Lower leg skin (tissue), 4 donors: ENCODE results near the gene ACY1. TPM values are rescaled to one million over a fixed set of nuclear protein-coding genes. Genes with fewer than 3 reads are reported as not detected.

Experiments
- DNase-seq, 2 donors: peaks; one replicate each; pipeline ENCODE4 v3.0.0-alpha.2; 2019; ENCODE audit warnings: low spot score in 2 of 2
- H3K4me3 ChIP-seq: fragments of 200-600 bp; sonication (generic); 2 replicates; pipeline ENCODE4 v1.5.1; 2017; ENCODE audit warnings: mild to moderate bottlenecking, low read depth; ENCODE audit not compliant: poor library complexity, severe bottlenecking
- CTCF ChIP-seq, 3 donors: fragments of 450-650 bp; IDR thresholded peaks; one replicate each; pipeline ENCODE4 v1.5.1; 2016; ENCODE audit warnings: antibody characterized with exemption in 3 of 3, mild to moderate bottlenecking in 3 of 3, moderate library complexity in 2 of 3
- POLR2A ChIP-seq, 2 donors: fragments of 450-650 bp; IDR thresholded peaks; one replicate each; pipeline ENCODE4 v1.6.1; 2016 to 2017; ENCODE audit warnings: antibody characterized with exemption in 2 of 2, mild to moderate bottlenecking in 1 of 2, moderate library complexity in 1 of 2
- WGBS, 2 donors: methylation state at CpG; one replicate each; pipeline ENCODE4 v1.1.5; 2018; 5-methylcytosine and 5-hydroxymethylcytosine counted together
- intact Hi-C: fragments of 100-400 bp; cut with DNase I; formaldehyde crosslinking; loops from one replicate; pipeline ENCODE4 v1.15.0; 2023; ENCODE audit warnings: low total_unique reads
- total RNA-seq, 4 donors: library from RNA; depleted of rRNA; stranded (reverse); fragments of >200 nt; gene quantifications; one replicate each; pipeline ENCODE4 v1.1.0, GENCODE V29; 2016

Gene ACY1
- total RNA-seq, 4 donors from 2014 or later, result 16.2 to 44.2 (median 30.5) TPM

GRCh38 chr3:51945031-51945840, 38.1 kb upstream of the ACY1 start:
- WGBS, 2 donors, result 81 to 89% methylated on average over 17 to 18 of the region's 18 CpGs
- intact Hi-C loops, result no loop called here
- no peak overlapping the region for H3K4me3 ChIP-seq
- no peak for DNase-seq
- TF ChIP-seq CTCF (IDR thresholded peaks at IDR 0.05) (no peak), POLR2A (IDR thresholded peaks at IDR 0.05) (no peak)

- intact Hi-C loops, result no loop called here
These were observed 37.2 kb upstream of the ACY1 start for GRCh38 chr3:51945926-51946705.

GRCh38 chr3:51946796-51947195, 36.5 kb upstream of the ACY1 start:
- 88 to 91% methylated on average over 4 of the region's 4 CpGs for WGBS, 2 donors
- TF ChIP-seq CTCF (IDR thresholded peaks at IDR 0.05), result no peak
- TF ChIP-seq POLR2A (IDR thresholded peaks at IDR 0.05), result no peak
- intact Hi-C loops, result no loop called here
- no peak for DNase-seq
- no peak overlapping the region for H3K4me3 ChIP-seq

More at GRCh38 chr3:51945926-51946705, 37.2 kb upstream of the ACY1 start:
- TF ChIP-seq CTCF (IDR thresholded peaks at IDR 0.05), result no peak
- no peak for TF ChIP-seq POLR2A (IDR thresholded peaks at IDR 0.05)
- H3K4me3 ChIP-seq, result no peak overlapping the region
- WGBS, 2 donors, result 91 to 93% methylated on average over 13 to 14 of the region's 14 CpGs
- no peak for DNase-seq

DNA sequence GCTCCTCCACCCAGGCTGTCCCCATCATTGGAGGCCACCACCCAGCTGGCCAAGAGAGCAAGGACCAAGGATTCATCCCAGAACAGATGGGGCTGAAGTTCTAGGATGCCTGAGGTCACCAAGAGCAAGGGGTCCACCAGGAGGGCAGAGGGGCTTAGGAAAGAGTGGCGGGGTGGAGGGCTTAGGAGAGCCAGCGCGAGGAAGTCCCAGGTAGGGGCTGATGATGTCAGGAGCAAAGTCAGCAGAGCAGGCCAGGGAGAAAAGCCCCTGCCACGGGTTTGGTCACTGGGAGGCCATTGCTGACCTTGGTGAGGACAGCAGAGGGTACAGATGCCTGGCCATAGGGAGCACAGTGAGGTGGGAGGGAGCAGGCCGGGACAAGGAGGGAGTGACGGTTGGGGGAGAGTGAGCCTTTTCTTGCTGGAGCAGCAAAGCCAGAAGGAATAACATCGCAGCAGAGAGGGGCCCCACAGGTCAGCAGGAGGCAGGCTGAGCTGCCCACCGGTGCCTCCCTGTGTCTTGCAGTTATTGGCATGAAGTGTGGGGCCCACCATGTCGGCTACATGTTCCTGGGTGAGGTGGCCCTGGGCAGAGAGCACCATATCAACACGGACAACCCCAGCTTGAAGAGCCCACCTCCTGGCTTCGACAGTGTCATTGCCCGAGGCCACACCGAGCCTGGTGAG, 36.0 kb upstream of the ACY1 start:
- intact Hi-C loops, result no loop called here
- 77 to 83% methylated on average over 12 of the region's 13 CpGs for WGBS, 2 donors
- TF ChIP-seq CTCF (IDR thresholded peaks at IDR 0.05), result no peak
- no peak for TF ChIP-seq POLR2A (IDR thresholded peaks at IDR 0.05)
- DNase-seq, result no peak
- no peak overlapping the region for H3K4me3 ChIP-seq

- TF ChIP-seq POLR2A (IDR thresholded peaks at IDR 0.05), result no peak
- no peak for TF ChIP-seq CTCF (IDR thresholded peaks at IDR 0.05)
- WGBS, 2 donors, result 92% methylated on average over 10 of the region's 10 CpGs
- no peak overlapping the region for H3K4me3 ChIP-seq
- intact Hi-C loops, result no loop called here
- no peak for DNase-seq
These were observed 35.2 kb upstream of the ACY1 start for GRCh38 chr3:51948016-51948580.
